Measurements from ENCODE around the gene CD72. TPM values are rescaled to one million over a fixed set of nuclear protein-coding genes. Genes with fewer than 3 reads are reported as not detected.

CD72 gene
- polyA plus RNA-seq, 3 donors = 1.6 to 6.8 (median 1.8) TPM

DNA sequence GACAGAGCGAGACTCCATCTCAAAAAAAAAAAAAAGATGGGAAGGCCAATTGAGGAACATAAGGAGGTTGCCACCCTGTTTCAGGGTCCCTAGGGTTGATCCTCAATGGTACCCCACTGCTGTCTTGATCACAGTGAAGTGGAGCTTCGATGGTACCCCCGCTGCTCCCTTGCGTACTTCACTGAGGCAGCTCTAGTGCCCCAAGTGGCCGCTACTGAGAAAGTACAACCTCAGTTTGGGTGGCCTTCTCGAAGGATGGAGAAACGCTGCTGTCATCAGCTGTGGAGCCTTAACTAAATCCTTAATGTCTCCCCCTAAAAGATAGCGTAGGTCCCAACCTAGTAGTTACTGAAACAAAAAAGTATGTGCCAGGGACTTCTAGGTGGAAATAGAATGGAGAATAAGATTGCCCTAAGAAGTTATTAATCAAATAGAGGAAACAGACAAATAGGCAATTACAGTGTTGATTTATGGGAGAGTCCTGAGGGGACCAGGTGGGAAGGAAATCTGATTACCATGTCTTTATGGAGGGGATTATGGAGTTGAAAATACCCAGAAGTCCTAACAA, 6.9 kb downstream of the CD72 start:
- Mint-ChIP-seq H3K36me3 (peaks cover 27 to 29% of the 10 kb centered on the region in 2 donors), H3K4me1 (peaks cover 21% of the 10 kb centered on the region), H3K4me3 (peak overlapping the region in 1 of 2 donors; percentile 11), H3K27me3 (ENCODE audit: low read depth in 3 of 3) (peaks cover 6 to 17% (median 6%) of the 10 kb centered on the region in 3 donors), H3K9me3 (no peaks in the 10 kb centered on the region), H3K27ac (no peak overlapping the region)
- Histone ChIP-seq H3K4me2 (replicated peaks; ENCODE audit: extremely low read depth, low read length, poor library complexity, severe bottlenecking) (no peak overlapping the region), H3K4me3 (replicated peaks in 1 of 3; ENCODE audit: low read depth in 2 of 3, low read length in 3 of 3) (no peak overlapping the region), H3K36me3 (replicated peaks in 1 of 2; ENCODE audit: control insufficient read depth in 1 of 2, insufficient read depth in 2 of 2, low read length in 2 of 2) (peaks cover 28% of the 10 kb centered on the region in 2 donors), H3K9ac (ENCODE audit: insufficient read depth, low read length, poor library complexity, severe bottlenecking) (no peak overlapping the region), H2AFZ (ENCODE audit: insufficient read depth, low read depth, low read length, poor library complexity, severe bottlenecking) (no peak overlapping the region), H3K9me3 (replicated peaks in 1 of 2; ENCODE audit: control insufficient read depth in 1 of 2, insufficient read depth in 1 of 2, low read length in 2 of 2) (no peaks in the 10 kb centered on the region), H3K4me1 (ENCODE audit: control insufficient read depth in 1 of 2, insufficient read depth in 2 of 2, low read length in 2 of 2) (peaks cover 5 to 7% of the 10 kb centered on the region in 2 donors), H4K20me1 (ENCODE audit: insufficient read depth, low read length) (peaks cover 7% of the 10 kb centered on the region), H3K79me2 (ENCODE audit: insufficient read depth, low read length) (peaks cover 6% of the 10 kb centered on the region), H3K27ac (ENCODE audit: low read depth in 1 of 2, low read length in 2 of 2) (no peak overlapping the region), H3K27me3 (ENCODE audit: control insufficient read depth in 2 of 2, insufficient read depth in 2 of 2, low read length in 2 of 2) (no peaks in the 10 kb centered on the region)
- WGBS (ENCODE audit: insufficient coverage) = 7% methylated on average over 4 of the region's 8 CpGs
- intact Hi-C loops (cut with micrococcal nuclease) = no loop called here
- DNase-seq = peak; percentile 41 to 60 (median 59)
- peak; percentile 84 for TF ChIP-seq CTCF (IDR thresholded peaks at IDR 0.05)

DNA sequence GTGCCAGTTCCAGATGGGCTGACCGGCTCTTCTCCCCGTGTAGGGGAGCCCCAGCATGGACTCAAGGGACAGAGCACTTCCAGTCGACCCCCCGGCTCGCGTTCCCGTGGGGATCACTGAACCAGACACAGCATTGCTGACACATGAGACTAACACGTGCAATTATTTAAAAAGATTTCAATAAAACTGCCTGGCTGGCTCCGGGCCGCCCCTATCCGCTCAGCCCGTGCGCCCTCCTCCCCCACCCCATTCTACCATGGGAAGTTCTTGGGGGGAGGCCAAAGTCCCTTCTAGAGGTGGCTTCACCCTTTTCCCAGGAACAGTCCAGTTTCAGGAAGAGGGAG, 8.4 kb downstream of the CD72 start:
- Histone ChIP-seq H4K20me1 (ENCODE audit: insufficient read depth, low read length) (peaks cover 13% of the 10 kb centered on the region), H3K27me3 (ENCODE audit: control insufficient read depth in 2 of 2, insufficient read depth in 2 of 2, low read length in 2 of 2) (no peaks in the 10 kb centered on the region), H3K9me3 (replicated peaks in 1 of 2; ENCODE audit: control insufficient read depth in 1 of 2, insufficient read depth in 1 of 2, low read length in 2 of 2) (no peaks in the 10 kb centered on the region), H3K9ac (ENCODE audit: insufficient read depth, low read length, poor library complexity, severe bottlenecking) (no peak overlapping the region), H3K27ac (ENCODE audit: low read depth in 1 of 2, low read length in 2 of 2) (no peak overlapping the region), H3K36me3 (replicated peaks in 1 of 2; ENCODE audit: control insufficient read depth in 1 of 2, insufficient read depth in 2 of 2, low read length in 2 of 2) (peaks cover 28% of the 10 kb centered on the region in 2 donors), H3K4me2 (replicated peaks; ENCODE audit: extremely low read depth, low read length, poor library complexity, severe bottlenecking) (no peak overlapping the region), H3K4me3 (replicated peaks in 1 of 3; ENCODE audit: low read depth in 2 of 3, low read length in 3 of 3) (no peak overlapping the region), H3K79me2 (ENCODE audit: insufficient read depth, low read length) (peaks cover 12% of the 10 kb centered on the region), H3K4me1 (ENCODE audit: control insufficient read depth in 1 of 2, insufficient read depth in 2 of 2, low read length in 2 of 2) (peaks cover 13 to 17% of the 10 kb centered on the region in 2 donors), H2AFZ (ENCODE audit: insufficient read depth, low read depth, low read length, poor library complexity, severe bottlenecking) (no peak overlapping the region)
- H3K27ac Mint-ChIP-seq = peak overlapping the region in 2 of 7 donors; percentile 21 to 69
- no peak for TF ChIP-seq CTCF (IDR thresholded peaks at IDR 0.05)
- H3K36me3 Mint-ChIP-seq = peaks cover 25 to 29% of the 10 kb centered on the region in 2 donors
- intact Hi-C loops (cut with micrococcal nuclease) = loop anchor here (5.0 to 10.0 kb wide), 5 partner anchors 48 to 205 kb away; partner anchors contain the start of genes CCDC107 (in 1 of the 2), CREB3 (in 1 of the 2), GBA2 (in 1 of the 2) and HINT2 (in 1 of the 2)
- 91% methylated on average over 5 of the region's 13 CpGs for WGBS (ENCODE audit: insufficient coverage)
- no peak for DNase-seq
- H3K4me3 Mint-ChIP-seq = no peak overlapping the region
- peaks cover 22% of the 10 kb centered on the region for H3K4me1 Mint-ChIP-seq
- H3K27me3 Mint-ChIP-seq (ENCODE audit: low read depth in 3 of 3) = peaks cover 2 to 5% (median 3%) of the 10 kb centered on the region in 3 donors
- no peaks in the 10 kb centered on the region for H3K9me3 Mint-ChIP-seq
